ENCODE results near the gene GALNT3.

Gene GALNT3

DNA sequence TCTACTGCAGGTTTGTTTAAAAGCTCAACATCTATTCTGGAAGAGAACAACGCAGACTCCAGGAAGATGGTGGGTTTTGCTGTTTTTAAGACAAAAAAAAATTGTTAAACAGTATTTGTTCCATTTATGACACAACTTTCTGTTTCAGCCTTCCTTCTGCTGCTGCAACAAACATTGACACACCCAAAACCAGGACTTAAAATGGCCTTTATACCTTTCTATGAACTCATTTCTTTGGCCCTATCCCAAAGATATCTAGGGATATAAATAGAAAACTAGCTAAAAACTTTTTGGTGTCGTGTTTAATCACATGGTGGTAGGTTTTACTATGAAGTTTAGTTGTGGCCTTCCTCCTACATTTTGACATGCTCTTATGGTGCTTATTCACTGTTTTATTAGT lies 964 bp upstream of the GALNT3 start:
- peak overlapping the region; percentile 87 for H3K27ac ChIP-seq
- TF ChIP-seq ZFX (IDR thresholded peaks at IDR 0.05; ENCODE audit: borderline replicate concordance), result no peak
- TF ChIP-seq, protein P1, sequence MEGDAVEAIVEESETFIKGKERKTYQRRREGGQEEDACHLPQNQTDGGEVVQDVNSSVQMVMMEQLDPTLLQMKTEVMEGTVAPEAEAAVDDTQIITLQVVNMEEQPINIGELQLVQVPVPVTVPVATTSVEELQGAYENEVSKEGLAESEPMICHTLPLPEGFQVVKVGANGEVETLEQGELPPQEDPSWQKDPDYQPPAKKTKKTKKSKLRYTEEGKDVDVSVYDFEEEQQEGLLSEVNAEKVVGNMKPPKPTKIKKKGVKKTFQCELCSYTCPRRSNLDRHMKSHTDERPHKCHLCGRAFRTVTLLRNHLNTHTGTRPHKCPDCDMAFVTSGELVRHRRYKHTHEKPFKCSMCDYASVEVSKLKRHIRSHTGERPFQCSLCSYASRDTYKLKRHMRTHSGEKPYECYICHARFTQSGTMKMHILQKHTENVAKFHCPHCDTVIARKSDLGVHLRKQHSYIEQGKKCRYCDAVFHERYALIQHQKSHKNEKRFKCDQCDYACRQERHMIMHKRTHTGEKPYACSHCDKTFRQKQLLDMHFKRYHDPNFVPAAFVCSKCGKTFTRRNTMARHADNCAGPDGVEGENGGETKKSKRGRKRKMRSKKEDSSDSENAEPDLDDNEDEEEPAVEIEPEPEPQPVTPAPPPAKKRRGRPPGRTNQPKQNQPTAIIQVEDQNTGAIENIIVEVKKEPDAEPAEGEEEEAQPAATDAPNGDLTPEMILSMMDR (IDR thresholded peaks at IDR 0.05), result no peak

DNA sequence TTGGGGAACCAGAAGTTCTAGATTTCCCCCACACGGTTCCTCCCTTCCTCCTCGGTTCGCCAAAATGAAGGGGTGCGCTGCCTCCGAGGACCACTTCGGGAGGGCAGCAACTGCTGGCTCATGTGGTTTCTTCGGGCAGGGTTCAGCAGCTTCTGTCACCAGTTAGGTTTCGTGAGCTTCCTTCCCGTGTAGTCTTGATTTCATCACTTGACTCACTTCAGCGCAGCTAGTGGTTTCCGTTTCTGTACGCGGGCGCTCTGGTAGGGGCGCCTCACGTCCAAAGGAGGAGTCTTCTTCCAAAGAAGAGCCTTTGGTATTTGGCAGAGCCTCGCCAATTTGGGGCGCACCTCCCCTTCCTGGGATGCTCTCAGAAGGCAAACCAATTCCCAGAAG lies 485 bp upstream of the GALNT3 start:
- peak overlapping the region; percentile 87 for H3K27ac ChIP-seq
- TF ChIP-seq ZFX (IDR thresholded peaks at IDR 0.05; ENCODE audit: borderline replicate concordance), result no peak
- TF ChIP-seq, protein P1 (IDR thresholded peaks at IDR 0.05), result no peak

DNA sequence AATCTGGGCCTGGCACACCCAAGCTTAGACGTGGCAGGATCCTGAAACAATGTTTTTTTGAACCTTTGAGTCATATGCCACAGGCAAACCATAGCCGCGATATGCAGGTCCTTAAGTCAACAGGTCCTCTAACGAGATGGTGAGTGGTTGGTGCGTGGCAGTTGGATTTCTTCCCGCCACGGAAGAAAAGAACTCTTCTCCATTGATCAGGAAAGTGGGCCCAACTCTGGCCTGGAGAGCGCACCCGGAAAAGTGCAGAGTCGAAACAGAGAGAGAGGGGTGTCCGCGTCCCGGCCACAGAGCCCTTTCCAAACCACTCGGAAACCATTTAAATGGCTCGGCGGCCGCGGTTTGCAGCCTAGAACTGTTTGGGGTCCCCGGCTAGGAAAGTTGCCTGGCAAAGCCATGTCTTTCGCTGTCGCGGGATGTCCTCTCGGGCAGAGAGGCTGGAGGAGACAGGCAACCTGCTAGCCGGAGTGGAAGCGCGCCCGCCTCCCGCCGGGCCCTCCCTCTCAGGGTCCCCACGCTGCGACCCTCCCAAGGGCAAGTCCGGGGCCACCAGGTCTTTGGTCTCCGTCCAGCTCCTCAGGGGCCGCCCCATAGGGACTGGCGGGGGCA lies 777 bp downstream of the GALNT3 start:
- peak overlapping the region; percentile 87 for H3K27ac ChIP-seq
- TF ChIP-seq, protein P1 (IDR thresholded peaks at IDR 0.05), result no peak
- no peak for TF ChIP-seq ZFX (IDR thresholded peaks at IDR 0.05; ENCODE audit: borderline replicate concordance)

DNA sequence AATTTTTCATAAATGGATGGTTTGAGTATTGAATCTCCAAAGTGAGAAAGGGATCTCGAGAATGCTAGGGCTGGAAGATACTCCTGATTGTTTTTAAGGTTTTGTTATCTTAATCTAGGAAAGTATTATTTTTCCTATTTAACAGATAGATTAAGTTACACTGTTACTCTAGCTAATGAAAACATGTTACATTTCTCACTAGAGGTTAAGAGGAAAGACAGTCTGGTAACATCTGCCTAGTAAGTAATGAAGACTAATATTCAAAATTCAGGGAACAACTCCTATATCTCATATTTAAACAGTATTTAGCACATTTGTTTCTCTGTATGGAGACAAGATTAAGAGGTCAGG lies 2.0 kb downstream of the GALNT3 start:
- TF ChIP-seq ZFX (IDR thresholded peaks at IDR 0.05; ENCODE audit: borderline replicate concordance), result no peak
- TF ChIP-seq, protein P1 (IDR thresholded peaks at IDR 0.05), result no peak

DNA sequence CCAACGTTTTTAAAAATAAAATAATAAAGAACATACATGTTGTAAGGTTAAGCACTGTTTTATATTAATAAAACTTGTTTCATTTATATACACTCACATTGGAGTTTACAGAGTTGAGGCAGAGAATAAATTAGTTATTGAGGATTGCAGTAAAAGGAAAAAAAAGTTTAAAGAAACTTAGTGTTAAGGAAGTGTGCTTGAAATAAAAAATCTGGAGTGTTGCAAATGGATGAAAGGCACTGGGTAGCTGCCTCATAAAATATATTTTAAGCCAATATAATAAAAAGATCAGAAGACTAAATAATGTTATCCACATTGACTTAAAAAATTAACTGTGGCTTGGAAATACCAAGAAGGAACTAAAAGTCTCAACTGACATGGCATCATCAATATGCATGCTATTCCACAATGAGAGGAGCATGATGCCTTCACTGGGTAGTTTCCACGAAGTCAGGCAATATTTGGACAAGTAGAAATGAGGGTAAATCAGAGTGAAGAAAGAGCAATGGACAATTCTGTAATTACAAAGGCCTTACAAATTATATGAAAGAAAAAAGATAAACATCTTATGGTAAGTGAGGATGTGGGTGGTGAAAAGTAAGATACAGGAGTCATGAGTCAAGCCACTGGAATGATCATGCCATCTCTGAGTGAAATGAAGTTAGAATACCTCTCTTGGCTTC lies 2.5 kb downstream of the GALNT3 start:
- H3K27ac ChIP-seq, result no peak overlapping the region
- no peak for TF ChIP-seq ZFX (IDR thresholded peaks at IDR 0.05; ENCODE audit: borderline replicate concordance)
- TF ChIP-seq, protein P1 (IDR thresholded peaks at IDR 0.05), result no peak

More for the DNA sequence above, 2.0 kb downstream of the GALNT3 start:
- H3K27ac ChIP-seq, result no peak overlapping the region

DNA sequence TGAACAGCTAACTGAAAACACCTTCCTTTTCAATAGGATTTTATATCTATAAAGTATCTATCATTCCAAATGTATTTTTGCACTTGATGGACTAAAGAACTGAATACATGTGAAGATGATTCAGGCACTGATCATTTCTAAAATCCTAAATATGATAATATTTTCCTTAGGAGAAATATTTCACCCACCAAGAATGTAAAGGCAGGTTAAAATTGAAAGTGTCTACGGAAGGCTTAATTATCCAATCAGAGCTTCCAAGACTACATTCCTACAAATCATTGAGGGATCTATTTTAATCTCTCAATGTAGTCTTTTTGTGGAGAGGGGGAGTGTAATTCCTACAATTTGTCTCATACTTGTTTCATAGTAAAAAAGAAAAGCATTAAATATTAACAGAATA lies 3.6 kb downstream of the GALNT3 start:
- no peak overlapping the region for H3K27ac ChIP-seq

DNA sequence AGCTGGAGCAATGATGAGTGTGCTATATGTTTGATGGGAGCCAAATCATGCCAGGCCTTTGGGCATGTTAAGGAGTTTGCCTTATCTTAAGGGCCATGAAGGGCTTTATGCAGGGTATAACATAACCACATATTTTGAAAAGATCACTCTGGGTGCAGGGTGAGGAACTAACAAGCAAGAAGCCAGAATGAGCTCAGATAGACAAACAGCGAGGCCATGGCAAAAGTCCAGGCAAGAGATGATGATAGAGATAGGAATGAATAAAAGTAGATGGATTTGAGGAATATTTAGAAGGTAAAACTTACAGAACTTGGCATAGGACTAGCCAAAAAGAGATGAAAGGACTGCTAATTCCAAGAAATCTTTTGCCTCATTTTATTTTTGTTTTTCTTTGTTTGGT lies 6.7 kb downstream of the GALNT3 start:
- no peak overlapping the region for H3K27ac ChIP-seq
- TF ChIP-seq, protein P1 (IDR thresholded peaks at IDR 0.05), result no peak
- no peak for TF ChIP-seq ZFX (IDR thresholded peaks at IDR 0.05; ENCODE audit: borderline replicate concordance)

More for the DNA sequence above, 3.6 kb downstream of the GALNT3 start:
- TF ChIP-seq, protein P1 (IDR thresholded peaks at IDR 0.05), result no peak
- TF ChIP-seq ZFX (IDR thresholded peaks at IDR 0.05; ENCODE audit: borderline replicate concordance), result no peak

Measured in 22Rv1 (cell line).